Body of pancreas (tissue), 4 donors: ENCODE data around the gene CHRFAM7A. TPM values are rescaled to one million over a fixed set of nuclear protein-coding genes. Genes with fewer than 3 reads are reported as not detected.
"Not testable (repeated sequence)": the region's sequence is repeated elsewhere in the genome, so short reads cannot be mapped to it uniquely, and the experiment has no call there.

Experiments used
- ATAC-seq: fragments of 150-250 bp; one replicate; pipeline ENCODE4 v1.9.1; 2016
- DNase-seq, 4 donors: peaks; one replicate each; pipeline ENCODE4 v3.0.0-alpha.2; 2019
- H3K27ac ChIP-seq, 4 donors: fragments of 200-600 bp; sonication (generic); 1 replicate in 3 of 4; 2 replicates in 1 of 4; pipeline versions ENCODE4 v1.5.1 to v1.6.1; 2016 to 2019; ENCODE audit warnings: mild to moderate bottlenecking in 1 of 4, mixed read lengths in 1 of 4, moderate library complexity in 1 of 4
- H3K27me3 ChIP-seq, 2 donors: fragments of 200-600 bp; sonication (generic); one replicate each; pipeline ENCODE4 v1.6.0; 2016; ENCODE audit warnings: mild to moderate bottlenecking in 1 of 2
- H3K36me3 ChIP-seq, 2 donors: fragments of 200-600 bp; sonication (generic); replicated peaks in 1 of 2; 2 replicates each; pipeline ENCODE4 v1.5.1; 2016; ENCODE audit warnings: low read depth in 2 of 2; ENCODE audit not compliant: insufficient read depth in 1 of 2
- H3K4me1 ChIP-seq: fragments of 200-600 bp; sonication (generic); one replicate; pipeline ENCODE4 v1.6.0; 2016
- H3K4me3 ChIP-seq, 2 donors: fragments of 200-600 bp; sonication (generic); 1 replicate in 1 of 2; 2 replicates in 1 of 2; pipeline ENCODE4 v1.5.1; 2016 to 2019
- H3K9me3 ChIP-seq, 3 donors: fragments of 200-600 bp; sonication (generic); 1 replicate in 2 of 3; 2 replicates in 1 of 3; pipeline ENCODE4 v1.5.1; 2016
- WGBS, 2 donors: methylation state at CpG; one replicate each; pipeline ENCODE4 v1.1.5; 2017; 5-methylcytosine and 5-hydroxymethylcytosine counted together
- intact Hi-C: fragments of 100-400 bp; cut with DNase I; formaldehyde crosslinking; loops from one replicate; pipeline ENCODE4 v1.15.1; 2023
- total RNA-seq, 2 donors: library from RNA; depleted of rRNA; stranded (reverse); fragments of >200 nt; gene quantifications; one replicate each; pipeline ENCODE4 v1.1.0, GENCODE V29; 2016

The CHRFAM7A gene
- total RNA-seq, 2 donors from 2014 or later = 2.0 to 3.1 TPM

- H3K27me3 ChIP-seq, DNase-seq, H3K9me3 ChIP-seq, ATAC-seq, H3K4me3 ChIP-seq, intact Hi-C loops, H3K4me1 ChIP-seq, H3K27ac ChIP-seq, H3K36me3 ChIP-seq: not testable (repeated sequence)
- no CpG with 5 or more reads among the region's 17 CpGs for WGBS, 2 donors
Measured at GRCh38 chr15:30376375-30377081, 16.8 kb downstream of the CHRFAM7A start.

- H3K27me3 ChIP-seq, H3K27ac ChIP-seq, DNase-seq, H3K4me1 ChIP-seq, H3K9me3 ChIP-seq, H3K36me3 ChIP-seq, ATAC-seq, intact Hi-C loops, H3K4me3 ChIP-seq: not testable (repeated sequence)
- WGBS, 2 donors = 38 to 59% methylated on average over 4 of the region's 4 CpGs
Measured at GRCh38 chr15:30375872-30376271, 17.5 kb downstream of the CHRFAM7A start.

- DNase-seq, intact Hi-C loops, H3K4me3 ChIP-seq, H3K27me3 ChIP-seq, ATAC-seq, H3K9me3 ChIP-seq, H3K36me3 ChIP-seq, H3K27ac ChIP-seq, H3K4me1 ChIP-seq: not testable (repeated sequence)
- WGBS, 2 donors = 100% methylated on average over 1 of the region's 10 CpGs; no CpG with 5 or more reads in 1 of the 2 donors
Measured at GRCh38 chr15:30374862-30375261, 18.5 kb downstream of the CHRFAM7A start.

GRCh38 chr15:30368271-30368670 is 25.1 kb downstream of the CHRFAM7A start:
- ATAC-seq, intact Hi-C loops, H3K27ac ChIP-seq, H3K4me3 ChIP-seq, H3K36me3 ChIP-seq, H3K9me3 ChIP-seq, DNase-seq, H3K4me1 ChIP-seq, H3K27me3 ChIP-seq: not testable (repeated sequence)
- WGBS, 2 donors = no CpG with 5 or more reads among the region's 3 CpGs

GRCh38 chr15:30367246-30367645 is 26.1 kb downstream of the CHRFAM7A start:
- intact Hi-C loops, H3K27ac ChIP-seq, H3K9me3 ChIP-seq, DNase-seq, H3K4me1 ChIP-seq, H3K4me3 ChIP-seq, H3K27me3 ChIP-seq, ATAC-seq, H3K36me3 ChIP-seq: not testable (repeated sequence)
- 88 to 92% methylated on average over 12 to 13 of the region's 17 CpGs for WGBS, 2 donors

GRCh38 chr15:30361404-30361803 is 31.9 kb downstream of the CHRFAM7A start:
- no CpG with 5 or more reads among the region's 5 CpGs for WGBS, 2 donors
- ATAC-seq, DNase-seq, H3K36me3 ChIP-seq, H3K4me1 ChIP-seq, H3K4me3 ChIP-seq, H3K27ac ChIP-seq, H3K9me3 ChIP-seq, intact Hi-C loops, H3K27me3 ChIP-seq: not testable (repeated sequence)

- whole genome bisulfite sequencing, 2 donors = no CpG with 5 or more reads among the region's 2 CpGs
- H3K36me3 ChIP-seq, ATAC-seq, H3K9me3 ChIP-seq, H3K27ac ChIP-seq, DNase-seq, H3K27me3 ChIP-seq, H3K4me3 ChIP-seq, H3K4me1 ChIP-seq, intact Hi-C loops: not testable (repeated sequence)
Measured at GRCh38 chr15:30360990-30361389, 32.4 kb downstream of the CHRFAM7A start.

- 39 to 44% methylated on average over 4 of the region's 6 CpGs for WGBS, 2 donors
- DNase-seq, H3K4me3 ChIP-seq: not testable (repeated sequence)
Measured at GRCh38 chr15:30355043-30355442, 38.3 kb downstream of the CHRFAM7A start.

GRCh38 chr15:30349803-30350202 is 43.5 kb downstream of the CHRFAM7A start:
- H3K27me3 ChIP-seq, H3K9me3 ChIP-seq, H3K27ac ChIP-seq, H3K4me1 ChIP-seq, H3K36me3 ChIP-seq, H3K4me3 ChIP-seq, ATAC-seq, intact Hi-C loops, DNase-seq: not testable (repeated sequence)
- no CpG with 5 or more reads among the region's 5 CpGs for WGBS, 2 donors

More at GRCh38 chr15:30355043-30355442, 38.3 kb downstream of the CHRFAM7A start:
- H3K4me1 ChIP-seq, intact Hi-C loops, ATAC-seq, H3K36me3 ChIP-seq, H3K27ac ChIP-seq, H3K9me3 ChIP-seq, H3K27me3 ChIP-seq: not testable (repeated sequence)

GRCh38 chr15:30336584-30336983 is 56.8 kb downstream of the CHRFAM7A start:
- H3K36me3 ChIP-seq, H3K27me3 ChIP-seq, H3K9me3 ChIP-seq, H3K27ac ChIP-seq, ATAC-seq, H3K4me3 ChIP-seq, DNase-seq, intact Hi-C loops, H3K4me1 ChIP-seq: not testable (repeated sequence)
- WGBS, 2 donors = no CpG with 5 or more reads among the region's 4 CpGs

- H3K27me3 ChIP-seq, H3K4me3 ChIP-seq, H3K4me1 ChIP-seq, ATAC-seq, H3K9me3 ChIP-seq, intact Hi-C loops, H3K27ac ChIP-seq, H3K36me3 ChIP-seq, DNase-seq: not testable (repeated sequence)
- 33 to 66% methylated on average over 1 to 2 of the region's 5 CpGs for WGBS, 2 donors
Measured at GRCh38 chr15:30334152-30334551, 59.2 kb downstream of the CHRFAM7A start.

- intact Hi-C loops, H3K36me3 ChIP-seq, H3K27ac ChIP-seq, H3K4me1 ChIP-seq, DNase-seq, H3K9me3 ChIP-seq, H3K27me3 ChIP-seq, H3K4me3 ChIP-seq, ATAC-seq: not testable (repeated sequence)
- WGBS, 2 donors = 74 to 76% methylated on average over 4 to 13 of the region's 13 CpGs
Measured at GRCh38 chr15:30326145-30326544, 67.2 kb downstream of the CHRFAM7A start.
